ENCODE results near the gene BAG5. TPM values are rescaled to one million over a fixed set of nuclear protein-coding genes. Genes with fewer than 3 reads are reported as not detected.
"Not testable (repeated sequence)": the region's sequence is repeated elsewhere in the genome, so short reads cannot be mapped to it uniquely, and the experiment has no call there.

Gene BAG5
- total RNA-seq, 1 donor from 2014 or later, result 7.5 TPM

GRCh38 chr14:103512180-103512579, 50.3 kb downstream of the BAG5 start:
- not testable (repeated sequence) for DNase-seq (ENCODE audit: low spot score); ATAC-seq

- DNase-seq (ENCODE audit: low spot score), result no peak
Observed at GRCh38 chr14:103510724-103511693, 51.4 kb downstream of the BAG5 start.

GRCh38 chr14:103509864-103510723, 52.4 kb downstream of the BAG5 start:
- DNase-seq (ENCODE audit: low spot score) (no peak), ATAC-seq (no peak)

More at GRCh38 chr14:103510724-103511693, 51.4 kb downstream of the BAG5 start:
- no peak for ATAC-seq

GRCh38 chr14:103508521-103509329, 53.7 kb downstream of the BAG5 start:
- ATAC-seq, result no peak
- DNase-seq (ENCODE audit: low spot score), result no peak

GRCh38 chr14:103507751-103508150, 54.7 kb downstream of the BAG5 start:
- ATAC-seq, result no peak

More at GRCh38 chr14:103507751-103508150, 54.7 kb downstream of the BAG5 start:
- DNase-seq (ENCODE audit: low spot score), result no peak

Other genes starting within 250 kb of the BAG5 start
- gene EIF5, start 228.4 kb downstream of the BAG5 start, total RNA-seq, result 192 TPM
- 26.5 TPM for gene MARK3, start 177.2 kb downstream of the BAG5 start, total RNA-seq
- 10.2 TPM for gene CKB, start 39.8 kb downstream of the BAG5 start, total RNA-seq
- 6.0 TPM for gene TRMT61A, start 33.5 kb downstream of the BAG5 start, total RNA-seq
- gene COA8, start 303 bp upstream of the BAG5 start, total RNA-seq, result 17.1 TPM
- 56.6 TPM for gene KLC1, start 66.6 kb upstream of the BAG5 start, total RNA-seq
- 1.2 TPM for gene XRCC3, start 152.8 kb upstream of the BAG5 start, total RNA-seq
- gene ZFYVE21, start 153.2 kb upstream of the BAG5 start, total RNA-seq, result 25.2 TPM